B cell (primary cell): ENCODE results near the gene ANXA1. TPM values are rescaled to one million over a fixed set of nuclear protein-coding genes. Genes with fewer than 3 reads are reported as not detected.

ENCODE experiments used
- ATAC-seq: fragments of 200-7000 bp; cut with Tn5 transposase; one replicate; pipeline ENCODE4 v1.10.0; 2021; ENCODE audit warnings: low read depth, mild to moderate bottlenecking, moderate number of reproducible peaks, moderate library complexity
- CTCF ChIA-PET: fragments of 350-600 bp; sonication (Branson Sonifier 250); formaldehyde crosslinking; loops from one replicate; lab custom pipeline; 2021; ENCODE audit warnings: antibody characterized with exemption, inconsistent platforms; lab: Charles Lee
- POLR2A ChIA-PET: fragments of 350-600 bp; sonication (Branson Sonifier 250); formaldehyde crosslinking; loops from one replicate; lab custom pipeline; 2021; ENCODE audit warnings: antibody characterized with exemption; lab: Charles Lee
- DNase-seq: peaks from one replicate; pipeline ENCODE4 v3.0.0; 2013
- H2AFZ ChIP-seq: 2 replicates; pipeline ENCODE4 v1.6.1; 2012; ENCODE audit warnings: mild to moderate bottlenecking, low read depth, low read length; ENCODE audit not compliant: insufficient read depth, poor library complexity, severe bottlenecking
- H3K27ac ChIP-seq, 2 donors: 1 replicate in 1 of 2; 2 replicates in 1 of 2; pipeline ENCODE4 v1.5.1; 2012 to 2013; ENCODE audit warnings: low read length in 2 of 2, mild to moderate bottlenecking in 2 of 2, moderate library complexity in 1 of 2
- H3K27me3 ChIP-seq, 4 experiments: fragments of 200-600 bp in 1 of 4; sonication (generic) in 1 of 4; replicated peaks in 1 of 4; 1 replicate in 2 of 4; 2 replicates in 2 of 4; pipeline versions ENCODE4 v1.6.1 to v1.7.0; 2013 to 2016; ENCODE audit warnings: low read length in 3 of 4, mild to moderate bottlenecking in 2 of 4, mixed read lengths in 1 of 4, moderate library complexity in 1 of 4; ENCODE audit not compliant: insufficient read depth in 4 of 4, control insufficient read depth in 3 of 4; ENCODE audit errors: control extremely low read depth in 1 of 4
- H3K36me3 ChIP-seq, 2 experiments: replicated peaks in 1 of 2; 1 replicate in 1 of 2; 2 replicates in 1 of 2; pipeline versions ENCODE4 v1.6.1 to v1.7.1; 2013; ENCODE audit warnings: low read length in 1 of 2; ENCODE audit not compliant: insufficient read depth in 2 of 2, control insufficient read depth in 1 of 2; ENCODE audit errors: control extremely low read depth in 1 of 2, extremely low read depth in 1 of 2
- H3K4me1 ChIP-seq, 2 donors: fragments of 200-600 bp in 1 of 2; sonication (generic) in 1 of 2; 1 replicate in 1 of 2; 2 replicates in 1 of 2; pipeline versions ENCODE4 v1.5.1 to v1.6.1; 2013 to 2017; ENCODE audit warnings: low read length in 2 of 2; ENCODE audit not compliant: control insufficient read depth in 2 of 2, insufficient read depth in 2 of 2
- H3K4me2 ChIP-seq: replicated peaks from 2 replicates; pipeline ENCODE3; 2012; ENCODE audit warnings: mild to moderate bottlenecking, low read depth, low read length; ENCODE audit not compliant: poor library complexity, severe bottlenecking
- H3K4me3 ChIP-seq, 5 experiments: fragments of 200-600 bp in 1 of 5; sonication (generic) in 1 of 5; 1 replicate in 3 of 5; 2 replicates in 2 of 5; pipeline versions ENCODE4 v1.5.1 to v1.7.0; 2011 to 2016; ENCODE audit warnings: low read length in 4 of 5, mild to moderate bottlenecking in 4 of 5, low read depth in 2 of 5, control low read depth in 1 of 5, moderate library complexity in 1 of 5; ENCODE audit not compliant: insufficient read depth in 1 of 5; ENCODE audit errors: control extremely low read depth in 1 of 5, extremely low read depth in 1 of 5
- H3K79me2 ChIP-seq: fragments of 200-600 bp; sonication (generic); one replicate; pipeline ENCODE4 v1.6.0; 2016; ENCODE audit warnings: low read length; ENCODE audit not compliant: control insufficient read depth, insufficient read depth
- H3K9ac ChIP-seq: fragments of 200-600 bp; sonication (generic); 2 replicates; pipeline ENCODE4 v1.6.1; 2017; ENCODE audit warnings: mild to moderate bottlenecking, low read length, moderate library complexity
- H3K9me3 ChIP-seq, 3 donors: one replicate each; pipeline versions ENCODE4 v1.6.1 to v1.7.1; 2013; ENCODE audit warnings: low read length in 2 of 3; ENCODE audit not compliant: control insufficient read depth in 2 of 3, insufficient read depth in 1 of 3; ENCODE audit errors: control extremely low read depth in 1 of 3
- H4K20me1 ChIP-seq: 2 replicates; pipeline ENCODE4 v1.6.0; 2012; ENCODE audit warnings: mild to moderate bottlenecking, low read length; ENCODE audit not compliant: insufficient read depth, control insufficient read depth, poor library complexity, severe bottlenecking
- H3K27ac Mint-ChIP-seq: one replicate; pipeline ENCODE4 v1.8.0; 2021; ENCODE audit warnings: mixed read lengths
- H3K27me3 Mint-ChIP-seq: one replicate; pipeline ENCODE4 v1.8.0; 2021; ENCODE audit warnings: mixed read lengths
- H3K4me1 Mint-ChIP-seq: one replicate; pipeline ENCODE4 v1.8.0; 2021; ENCODE audit warnings: mixed read lengths
- H3K4me3 Mint-ChIP-seq: one replicate; pipeline ENCODE4 v1.8.0; 2021; ENCODE audit warnings: mixed read lengths
- H3K9me3 Mint-ChIP-seq: one replicate; pipeline ENCODE4 v1.8.0; 2022; ENCODE audit warnings: mixed read lengths; ENCODE audit not compliant: insufficient read depth
- CTCF ChIP-seq: fragments of 200-600 bp; IDR thresholded peaks from one replicate; pipeline ENCODE4 v1.8.0; 2022; ENCODE audit warnings: antibody characterized with exemption, mild to moderate bottlenecking
- EZH2 ChIP-seq: IDR thresholded peaks from 2 replicates; pipeline ENCODE4 v1.6.1; 2012; ENCODE audit warnings: borderline replicate concordance, low read depth, mild to moderate bottlenecking, moderate library complexity, low read length; ENCODE audit not compliant: insufficient read depth, poor library complexity, severe bottlenecking
- whole genome bisulfite sequencing: methylation state at CpG from one replicate; pipeline ENCODE4 v1.1.5; 2013; ENCODE audit warnings: missing lambda C conversion rate; ENCODE audit not compliant: insufficient coverage; 5-methylcytosine and 5-hydroxymethylcytosine counted together
- intact Hi-C: fragments of 100-400 bp; cut with micrococcal nuclease; formaldehyde crosslinking; loops from one replicate; pipeline ENCODE4 v1.10.0; 2022
- polyA plus RNA-seq: library from polyadenylated mRNA; depleted of rRNA; stranded (reverse); fragments of >200 nt; gene quantifications from 2 replicates; pipeline ENCODE4 v1.2.3, GENCODE V29; 2012
- total RNA-seq, 2 donors: library from RNA; stranded (reverse); fragments of 120-200 nt in 1 of 2; gene quantifications; 1 replicate in 1 of 2; 2 replicates in 1 of 2; pipeline versions ENCODE4 v1.2.3 to v1.2.4, GENCODE V29; 2013 to 2022

ANXA1 gene
- total and polyA plus RNA-seq, 2 donors (not counting 1 experiment from before 2014, with no cell fraction given) = 0.99 to 15.4 TPM

DNA sequence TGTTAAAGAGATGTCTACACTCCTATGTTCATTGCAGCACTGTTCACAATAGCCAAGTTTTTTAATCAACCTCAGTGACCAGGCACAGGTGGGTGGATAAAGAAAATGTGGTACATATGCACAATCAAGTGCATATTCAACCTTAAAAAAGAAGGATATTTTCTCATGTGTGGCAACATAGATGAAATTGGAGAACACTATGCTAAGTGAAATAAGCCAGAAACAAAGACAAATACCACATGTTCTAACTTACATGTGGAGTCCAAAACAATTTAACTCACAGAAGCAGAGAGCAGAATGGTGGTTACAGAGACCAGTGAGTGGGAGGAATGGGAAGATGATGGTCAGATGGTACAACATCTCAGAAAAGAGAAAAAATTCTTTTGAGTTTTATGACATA, 31.8 kb downstream of the ANXA1 start:
- Mint-ChIP-seq H3K4me1 (no peaks in the 10 kb centered on the region), H3K4me3 (no peak overlapping the region), H3K9me3 (no peaks in the 10 kb centered on the region), H3K27me3 (peaks cover 9% of the 10 kb centered on the region), H3K27ac (no peak overlapping the region)
- Histone ChIP-seq H3K4me2 (no peak overlapping the region), H3K9ac (no peak overlapping the region), H3K36me3 (no peaks in the 10 kb centered on the region), H3K4me3 (no peak overlapping the region), H3K4me1 (no peaks in the 10 kb centered on the region), H3K79me2 (no peaks in the 10 kb centered on the region), H2AFZ (no peak overlapping the region), H4K20me1 (no peaks in the 10 kb centered on the region), H3K9me3 (peaks cover 0 to 3% (median 0%) of the 10 kb centered on the region in 3 donors), H3K27me3 (peaks cover 0 to 5% (median 1%) of the 10 kb centered on the region in 4 experiments), H3K27ac (no peak overlapping the region)
- ATAC-seq (no peak), DNase-seq (no peak)
- ChIA-PET CTCF (interaction anchor here (1.0 to 7.7 kb wide), 5 partner anchors 10 to 903 kb away, joined by 3 to 65 read pairs (median 5); no protein-coding TSS in a partner anchor), POLR2A (no interaction called here)
- intact Hi-C loops = loop anchor here (5.0 kb wide), 3 partner anchors 46 to 901 kb away; no protein-coding TSS in a partner anchor
- TF ChIP-seq CTCF (no peak), EZH2 (no peak)

- no peaks in the 10 kb centered on the region for H3K79me2 ChIP-seq
- H3K27me3 ChIP-seq = peaks cover 0 to 5% (median 1%) of the 10 kb centered on the region in 4 experiments
- H3K9ac ChIP-seq = no peak overlapping the region
- ATAC-seq = no peak
- no peak overlapping the region for H2AFZ ChIP-seq
- POLR2A ChIA-PET = no interaction called here
- Mint-ChIP-seq H3K27me3 (peaks cover 9% of the 10 kb centered on the region), H3K4me1 (no peaks in the 10 kb centered on the region), H3K9me3 (no peaks in the 10 kb centered on the region), H3K27ac (no peak overlapping the region), H3K4me3 (no peak overlapping the region)
- no peaks in the 10 kb centered on the region for H3K4me1 ChIP-seq
- H3K9me3 ChIP-seq = peaks cover 0 to 3% (median 0%) of the 10 kb centered on the region in 3 donors
- no peaks in the 10 kb centered on the region for H4K20me1 ChIP-seq
- H3K4me2 ChIP-seq = no peak overlapping the region
- 93% methylated on average over 1 of the region's 3 CpGs for WGBS
- H3K27ac ChIP-seq = no peak overlapping the region
- CTCF ChIA-PET = interaction anchor here (1.0 to 7.7 kb wide), 5 partner anchors 10 to 903 kb away, joined by 3 to 65 read pairs (median 5); no protein-coding TSS in a partner anchor
- no peaks in the 10 kb centered on the region for H3K36me3 ChIP-seq
- intact Hi-C loops = loop anchor here (1.0 to 5.0 kb wide), 4 partner anchors 47 to 902 kb away; no protein-coding TSS in a partner anchor
- TF ChIP-seq CTCF (peak; percentile 79), EZH2 (no peak)
- no peak overlapping the region for H3K4me3 ChIP-seq
- DNase-seq = peak; percentile 43
These were observed 32.5 kb downstream of the ANXA1 start for GRCh38 chr9:73183917-73184861.
